HepG2 (cell line): Measurements from ENCODE around the gene RABL6. TPM values are rescaled to one million over a fixed set of nuclear protein-coding genes. Genes with fewer than 3 reads are reported as not detected.

Source experiments
- CBFB ChIP-seq: sonication (generic); formaldehyde crosslinking; IDR thresholded peaks from 2 replicates; pipeline ENCODE4 v1.4.0; 2020; ENCODE audit warnings: missing genetic modification reagents
- E2F5 ChIP-seq: sonication (generic); formaldehyde crosslinking; conservative IDR thresholded peaks from 2 replicates; pipeline ENCODE4 v1.4.0; 2020; ENCODE audit warnings: missing genetic modification reagents
- FOXK2 ChIP-seq: fragments of 450-650 bp; IDR thresholded peaks from 2 replicates; pipeline ENCODE4 v1.6.1; 2016
- HDAC1 ChIP-seq: sonication (generic); formaldehyde crosslinking; IDR thresholded peaks from 2 replicates; pipeline ENCODE4 v1.5.1; 2020; ENCODE audit warnings: mild to moderate bottlenecking, missing genetic modification reagents
- MAZ ChIP-seq, 2 experiments: sonication (generic) in 1 of 2; formaldehyde crosslinking in 1 of 2; IDR thresholded peaks; 2 replicates each; pipeline versions ENCODE4 v1.5.0 to v1.6.1; 2012 to 2020; ENCODE audit warnings: low read depth in 2 of 2, mild to moderate bottlenecking in 2 of 2, borderline replicate concordance in 1 of 2, improper control_type of control experiment in 1 of 2, low read length in 1 of 2, missing genetic modification reagents in 1 of 2, moderate library complexity in 1 of 2
- PHF8 ChIP-seq: sonication (generic); formaldehyde crosslinking; IDR thresholded peaks from 2 replicates; pipeline ENCODE4 v1.5.0; 2020; ENCODE audit warnings: missing genetic modification reagents
- SOX13 ChIP-seq, 3 experiments: fragments of 450-650 bp in 1 of 3; sonication (generic) in 1 of 3; formaldehyde crosslinking in 1 of 3; IDR thresholded peaks in 2 of 3; conservative IDR thresholded peaks in 1 of 3; 2 replicates each; pipeline versions ENCODE4 v1.5.0 to v1.6.1; 2016 to 2020; ENCODE audit warnings: antibody characterized with exemption in 1 of 3, mild to moderate bottlenecking in 1 of 3, missing compliant biosample characterization in 1 of 3, missing genetic modification reagents in 1 of 3, moderate library complexity in 1 of 3
- SP5 ChIP-seq: IDR thresholded peaks from 2 replicates; pipeline ENCODE4 v1.6.1; 2016; ENCODE audit warnings: low read depth, borderline replicate concordance
- ZBTB34 ChIP-seq: sonication (generic); formaldehyde crosslinking; IDR thresholded peaks from 2 replicates; pipeline ENCODE4 v1.8.0; 2022; ENCODE audit warnings: mild to moderate bottlenecking, missing genetic modification reagents
- ZNF382 ChIP-seq: sonication (generic); formaldehyde crosslinking; IDR thresholded peaks from 2 replicates; pipeline ENCODE4 v1.5.0; 2020; ENCODE audit warnings: missing genetic modification reagents, mild to moderate bottlenecking, borderline replicate concordance
- ZNF850 ChIP-seq: sonication (generic); formaldehyde crosslinking; conservative IDR thresholded peaks from 2 replicates; pipeline ENCODE4 v1.9.0; 2021; ENCODE audit warnings: mild to moderate bottlenecking, missing genetic modification reagents
- ZNF879 ChIP-seq: sonication (generic); formaldehyde crosslinking; IDR thresholded peaks from 2 replicates; pipeline ENCODE4 v1.8.1; 2023; ENCODE audit warnings: missing genetic modification reagents
- polyA plus RNA-seq, 8 experiments: library from polyadenylated mRNA; depleted of rRNA in 3 of 8; stranded (reverse) in 7 of 8; unstranded in 1 of 8; fragments of >200 nt; fragmentation: Illumina TruSeq in 4 of 8; extraction: Trizol in 4 of 8; gene quantifications; 2 replicates each; pipeline versions ENCODE4 v1.2.1 to v1.2.3, GENCODE V29; 2011 to 2016; ENCODE audit warnings: low read depth in 4 of 8, missing spikeins in 1 of 8, mixed read lengths in 1 of 8; ENCODE audit not compliant: insufficient read depth in 1 of 8
- total RNA-seq, 5 experiments: library from RNA; depleted of rRNA; stranded (reverse); fragments of >200 nt; fragmentation: Illumina TruSeq; extraction: Trizol; gene quantifications; 2 replicates each; pipeline ENCODE4 v1.2.3, GENCODE V29; 2016; ENCODE audit warnings: low read depth in 1 of 5
- TF ChIP-seq, protein P1 (sequence below): sonication (generic); formaldehyde crosslinking; IDR thresholded peaks from 2 replicates; pipeline ENCODE4 v1.8.0; 2022; ENCODE audit warnings: mild to moderate bottlenecking, missing genetic modification reagents; ENCODE audit not compliant: insufficient replicate concordance
- TF ChIP-seq, protein P2 (sequence below): sonication (generic); formaldehyde crosslinking; IDR thresholded peaks from 2 replicates; pipeline ENCODE4 v1.8.0; 2022; ENCODE audit warnings: missing genetic modification reagents, mild to moderate bottlenecking, borderline replicate concordance
- TF ChIP-seq, protein P3 (sequence below): sonication (generic); formaldehyde crosslinking; IDR thresholded peaks from 2 replicates; pipeline ENCODE4 v1.4.0; 2020; ENCODE audit warnings: mild to moderate bottlenecking, missing genetic modification reagents
- TF ChIP-seq, protein P4 (sequence below): IDR thresholded peaks from 2 replicates; pipeline ENCODE4 v1.4.0; 2020; ENCODE audit warnings: mild to moderate bottlenecking, missing genetic modification reagents

Gene RABL6
- total and polyA plus RNA-seq, 2 of the 13 experiments (the other 11 are each of a cell fraction or from before 2014, with no cell fraction given), result 81.5 to 125 TPM

DNA sequence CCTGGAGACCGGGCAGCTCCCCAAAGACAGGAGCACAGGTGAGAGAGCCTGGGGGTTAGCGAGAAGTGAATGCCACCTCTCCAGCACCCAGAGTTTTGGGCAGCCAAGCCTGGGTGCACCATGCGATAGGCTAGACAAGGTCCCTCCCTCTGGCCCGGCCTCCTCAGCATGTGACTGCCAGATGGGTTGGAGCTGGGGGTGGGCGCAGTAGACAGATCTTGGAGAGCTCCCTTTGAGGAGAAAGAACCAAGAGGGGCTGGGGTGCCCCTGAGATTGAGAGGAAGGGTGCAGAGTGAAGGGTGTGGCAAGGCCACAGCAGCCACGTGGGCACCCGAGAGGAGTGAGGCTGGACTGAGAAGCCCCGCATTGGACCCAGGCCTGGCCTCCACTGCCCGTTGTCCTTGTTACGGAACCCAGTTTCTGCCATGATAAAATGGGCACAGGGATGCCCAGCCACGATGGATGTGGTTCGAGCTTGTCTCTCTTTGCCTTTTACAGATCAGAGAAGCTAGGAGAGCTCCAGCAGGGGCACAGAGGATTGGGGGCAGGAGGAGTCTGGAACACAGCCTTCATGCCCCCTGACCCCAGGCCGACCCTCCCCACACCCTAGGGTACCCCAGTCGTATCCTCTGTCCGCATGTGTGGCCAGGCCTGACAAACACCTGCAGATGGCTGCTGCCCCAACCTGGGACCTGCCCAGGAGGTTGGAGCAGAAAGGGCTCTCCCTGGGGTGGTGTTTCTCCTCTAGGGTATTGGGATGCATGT, 15.2 kb upstream of the RABL6 start (continued):
- 0 out of 2 replicates have a peak, but pooled peaks have one; percentile 28 for TF ChIP-seq ZBTB34 (CRISPR knock-in tag)
- no peak for TF ChIP-seq PHF8 (CRISPR knock-in tag)
- TF ChIP-seq ZNF850 (CRISPR knock-in tag), result no peak
- TF ChIP-seq SP5 (CRISPR knock-in tag), result 0 out of 2 replicates have a peak, but pooled peaks have one; percentile 13
- no peak for TF ChIP-seq SOX13 (IDR thresholded peaks at IDR 0.05)
- TF ChIP-seq SOX13 (CRISPR knock-in tag; conservative IDR thresholded peaks at IDR 0.05 in 1 of 2, IDR thresholded peaks at IDR 0.05 in 1 of 2), result no peak
- TF ChIP-seq ZNF382 (CRISPR knock-in tag), result no peak
- TF ChIP-seq, protein P1, sequence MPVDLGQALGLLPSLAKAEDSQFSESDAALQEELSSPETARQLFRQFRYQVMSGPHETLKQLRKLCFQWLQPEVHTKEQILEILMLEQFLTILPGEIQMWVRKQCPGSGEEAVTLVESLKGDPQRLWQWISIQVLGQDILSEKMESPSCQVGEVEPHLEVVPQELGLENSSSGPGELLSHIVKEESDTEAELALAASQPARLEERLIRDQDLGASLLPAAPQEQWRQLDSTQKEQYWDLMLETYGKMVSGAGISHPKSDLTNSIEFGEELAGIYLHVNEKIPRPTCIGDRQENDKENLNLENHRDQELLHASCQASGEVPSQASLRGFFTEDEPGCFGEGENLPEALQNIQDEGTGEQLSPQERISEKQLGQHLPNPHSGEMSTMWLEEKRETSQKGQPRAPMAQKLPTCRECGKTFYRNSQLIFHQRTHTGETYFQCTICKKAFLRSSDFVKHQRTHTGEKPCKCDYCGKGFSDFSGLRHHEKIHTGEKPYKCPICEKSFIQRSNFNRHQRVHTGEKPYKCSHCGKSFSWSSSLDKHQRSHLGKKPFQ, result no peak
- TF ChIP-seq, protein P2, sequence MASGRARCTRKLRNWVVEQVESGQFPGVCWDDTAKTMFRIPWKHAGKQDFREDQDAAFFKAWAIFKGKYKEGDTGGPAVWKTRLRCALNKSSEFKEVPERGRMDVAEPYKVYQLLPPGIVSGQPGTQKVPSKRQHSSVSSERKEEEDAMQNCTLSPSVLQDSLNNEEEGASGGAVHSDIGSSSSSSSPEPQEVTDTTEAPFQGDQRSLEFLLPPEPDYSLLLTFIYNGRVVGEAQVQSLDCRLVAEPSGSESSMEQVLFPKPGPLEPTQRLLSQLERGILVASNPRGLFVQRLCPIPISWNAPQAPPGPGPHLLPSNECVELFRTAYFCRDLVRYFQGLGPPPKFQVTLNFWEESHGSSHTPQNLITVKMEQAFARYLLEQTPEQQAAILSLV, result no peak
- TF ChIP-seq, protein P3, sequence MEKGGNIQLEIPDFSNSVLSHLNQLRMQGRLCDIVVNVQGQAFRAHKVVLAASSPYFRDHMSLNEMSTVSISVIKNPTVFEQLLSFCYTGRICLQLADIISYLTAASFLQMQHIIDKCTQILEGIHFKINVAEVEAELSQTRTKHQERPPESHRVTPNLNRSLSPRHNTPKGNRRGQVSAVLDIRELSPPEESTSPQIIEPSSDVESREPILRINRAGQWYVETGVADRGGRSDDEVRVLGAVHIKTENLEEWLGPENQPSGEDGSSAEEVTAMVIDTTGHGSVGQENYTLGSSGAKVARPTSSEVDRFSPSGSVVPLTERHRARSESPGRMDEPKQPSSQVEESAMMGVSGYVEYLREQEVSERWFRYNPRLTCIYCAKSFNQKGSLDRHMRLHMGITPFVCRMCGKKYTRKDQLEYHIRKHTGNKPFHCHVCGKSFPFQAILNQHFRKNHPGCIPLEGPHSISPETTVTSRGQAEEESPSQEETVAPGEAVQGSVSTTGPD (CRISPR knock-in tag), result no peak
- TF ChIP-seq, protein P4, sequence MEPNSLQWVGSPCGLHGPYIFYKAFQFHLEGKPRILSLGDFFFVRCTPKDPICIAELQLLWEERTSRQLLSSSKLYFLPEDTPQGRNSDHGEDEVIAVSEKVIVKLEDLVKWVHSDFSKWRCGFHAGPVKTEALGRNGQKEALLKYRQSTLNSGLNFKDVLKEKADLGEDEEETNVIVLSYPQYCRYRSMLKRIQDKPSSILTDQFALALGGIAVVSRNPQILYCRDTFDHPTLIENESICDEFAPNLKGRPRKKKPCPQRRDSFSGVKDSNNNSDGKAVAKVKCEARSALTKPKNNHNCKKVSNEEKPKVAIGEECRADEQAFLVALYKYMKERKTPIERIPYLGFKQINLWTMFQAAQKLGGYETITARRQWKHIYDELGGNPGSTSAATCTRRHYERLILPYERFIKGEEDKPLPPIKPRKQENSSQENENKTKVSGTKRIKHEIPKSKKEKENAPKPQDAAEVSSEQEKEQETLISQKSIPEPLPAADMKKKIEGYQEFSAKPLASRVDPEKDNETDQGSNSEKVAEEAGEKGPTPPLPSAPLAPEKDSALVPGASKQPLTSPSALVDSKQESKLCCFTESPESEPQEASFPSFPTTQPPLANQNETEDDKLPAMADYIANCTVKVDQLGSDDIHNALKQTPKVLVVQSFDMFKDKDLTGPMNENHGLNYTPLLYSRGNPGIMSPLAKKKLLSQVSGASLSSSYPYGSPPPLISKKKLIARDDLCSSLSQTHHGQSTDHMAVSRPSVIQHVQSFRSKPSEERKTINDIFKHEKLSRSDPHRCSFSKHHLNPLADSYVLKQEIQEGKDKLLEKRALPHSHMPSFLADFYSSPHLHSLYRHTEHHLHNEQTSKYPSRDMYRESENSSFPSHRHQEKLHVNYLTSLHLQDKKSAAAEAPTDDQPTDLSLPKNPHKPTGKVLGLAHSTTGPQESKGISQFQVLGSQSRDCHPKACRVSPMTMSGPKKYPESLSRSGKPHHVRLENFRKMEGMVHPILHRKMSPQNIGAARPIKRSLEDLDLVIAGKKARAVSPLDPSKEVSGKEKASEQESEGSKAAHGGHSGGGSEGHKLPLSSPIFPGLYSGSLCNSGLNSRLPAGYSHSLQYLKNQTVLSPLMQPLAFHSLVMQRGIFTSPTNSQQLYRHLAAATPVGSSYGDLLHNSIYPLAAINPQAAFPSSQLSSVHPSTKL (CRISPR knock-in tag), result no peak
- TF ChIP-seq E2F5 (CRISPR knock-in tag), result no peak
- no peak for TF ChIP-seq MAZ (IDR thresholded peaks at IDR 0.05; ENCODE audit: borderline replicate concordance, low read depth, low read length)
- no peak for TF ChIP-seq MAZ (CRISPR knock-in tag; IDR thresholded peaks at IDR 0.05; ENCODE audit: low read depth)
- no peak for TF ChIP-seq FOXK2
- TF ChIP-seq HDAC1 (CRISPR knock-in tag), result 0 out of 2 replicates have a peak, but pooled peaks have one; percentile 6
- no peak for TF ChIP-seq ZNF879 (CRISPR knock-in tag)
- no peak for TF ChIP-seq CBFB
